OCI-LY1 (cell line): ENCODE measurements around the gene LCE2A.
A peak's percentile ranks its signal among the peaks of the same experiment; 100 is the strongest.

Experiments used
- H2AFZ ChIP-seq: fragments of 200-600 bp; sonication (generic), shearing (Covaris generic); 2 replicates; pipeline ENCODE4 v1.6.0; 2014; ENCODE audit warnings: antibody characterized with exemption, mild to moderate bottlenecking, low read length
- H3F3A ChIP-seq: fragments of 200-600 bp; sonication (generic), shearing (Covaris generic); 2 replicates; pipeline ENCODE4 v1.6.0; 2014; ENCODE audit warnings: mild to moderate bottlenecking, antibody characterized with exemption, low read length, moderate library complexity; ENCODE audit not compliant: insufficient read depth
- H3K27ac ChIP-seq: fragments of 200-600 bp; sonication (generic); 2 replicates; pipeline ENCODE4 v1.5.1; 2014; ENCODE audit warnings: low read length, mixed run types, mild to moderate bottlenecking, low read depth; ENCODE audit not compliant: poor library complexity, severe bottlenecking
- H3K27me3 ChIP-seq: fragments of 200-600 bp; sonication (generic); 2 replicates; pipeline ENCODE4 v1.6.0; 2014; ENCODE audit warnings: antibody characterized with exemption, mild to moderate bottlenecking, low read length, moderate library complexity; ENCODE audit not compliant: insufficient read depth
- H3K36me3 ChIP-seq: fragments of 200-600 bp; sonication (generic); 2 replicates; pipeline ENCODE4 v1.6.1; 2014; ENCODE audit warnings: mild to moderate bottlenecking, antibody characterized with exemption, low read length, moderate library complexity, mixed read lengths; ENCODE audit not compliant: insufficient read depth
- H3K4me1 ChIP-seq: fragments of 200-600 bp; sonication (generic); 2 replicates; pipeline ENCODE4 v1.5.1; 2014; ENCODE audit warnings: mild to moderate bottlenecking, low read length, moderate library complexity; ENCODE audit not compliant: insufficient read depth, severe bottlenecking
- H3K4me2 ChIP-seq: fragments of 200-600 bp; sonication (generic), shearing (Covaris generic); 2 replicates; pipeline ENCODE4 v1.6.1; 2014; ENCODE audit warnings: low read length
- H3K4me3 ChIP-seq: fragments of 200-600 bp; sonication (generic); 2 replicates; pipeline ENCODE4 v1.5.1; 2014; ENCODE audit warnings: low read length, low read depth, mild to moderate bottlenecking, mixed read lengths; ENCODE audit not compliant: poor library complexity, severe bottlenecking
- H3K79me2 ChIP-seq: fragments of 200-600 bp; shearing (Covaris generic); 2 replicates; pipeline ENCODE4 v1.6.1; 2016; ENCODE audit warnings: mixed run types, low read length, mixed read lengths; ENCODE audit not compliant: insufficient read depth
- H3K9ac ChIP-seq: fragments of 200-600 bp; sonication (generic), shearing (Covaris generic); 2 replicates; pipeline ENCODE4 v1.6.1; 2014; ENCODE audit warnings: mild to moderate bottlenecking, low read length, mixed read lengths
- H3K9me2 ChIP-seq: fragments of 200-600 bp; sonication (generic), shearing (Covaris generic); 2 replicates; pipeline ENCODE4 v1.6.1; 2014; ENCODE audit warnings: low read depth, mild to moderate bottlenecking, low read length, mixed read lengths
- H3K9me3 ChIP-seq: fragments of 200-600 bp; shearing (Covaris generic); 2 replicates; pipeline ENCODE4 v1.6.1; 2014; ENCODE audit warnings: low read length, mixed read lengths
- H4K20me1 ChIP-seq: fragments of 200-600 bp; sonication (generic), shearing (Covaris generic); 2 replicates; pipeline ENCODE4 v1.6.0; 2016; ENCODE audit warnings: mild to moderate bottlenecking, low read length; ENCODE audit not compliant: insufficient read depth
- CTCF ChIP-seq: fragments of 200-600 bp; sonication (generic), shearing (Covaris generic); IDR thresholded peaks from 2 replicates; pipeline ENCODE4 v1.5.1; 2017; ENCODE audit warnings: mild to moderate bottlenecking, antibody characterized with exemption, low read length, moderate library complexity, mixed read lengths
- EZH2 ChIP-seq: fragments of 200-600 bp; sonication (generic), shearing (Covaris generic); IDR thresholded peaks from 2 replicates; pipeline ENCODE4 v1.8.0; 2017; ENCODE audit warnings: borderline replicate concordance, mixed run types, mild to moderate bottlenecking, antibody characterized with exemption, low read length, moderate library complexity, mixed read lengths

LCE2A gene

GRCh38 chr1:152728986-152729385 is 30.8 kb downstream of the LCE2A start:
- Histone ChIP-seq H3K27me3 (no peaks in the 10 kb centered on the region), H3F3A (no peaks in the 10 kb centered on the region), H3K36me3 (no peaks in the 10 kb centered on the region), H3K9me3 (no peaks in the 10 kb centered on the region), H3K9ac (no peak overlapping the region), H4K20me1 (no peaks in the 10 kb centered on the region), H3K27ac (no peak overlapping the region), H3K4me2 (no peak overlapping the region), H3K4me1 (no peaks in the 10 kb centered on the region), H3K79me2 (no peaks in the 10 kb centered on the region), H3K4me3 (no peak overlapping the region), H3K9me2 (no peaks in the 10 kb centered on the region), H2AFZ (no peak overlapping the region)
- no peak for TF ChIP-seq EZH2
- TF ChIP-seq CTCF, result no peak

GRCh38 chr1:152735648-152736047 is 37.5 kb downstream of the LCE2A start:
- Histone ChIP-seq H3K27me3 (no peaks in the 10 kb centered on the region), H3K9ac (no peak overlapping the region), H3K4me1 (no peaks in the 10 kb centered on the region), H3F3A (no peaks in the 10 kb centered on the region), H3K79me2 (no peaks in the 10 kb centered on the region), H3K4me2 (no peak overlapping the region), H3K9me2 (no peaks in the 10 kb centered on the region), H3K27ac (no peak overlapping the region), H3K36me3 (no peaks in the 10 kb centered on the region), H2AFZ (no peak overlapping the region), H3K4me3 (no peak overlapping the region), H4K20me1 (no peaks in the 10 kb centered on the region), H3K9me3 (no peaks in the 10 kb centered on the region)
- TF ChIP-seq EZH2, result no peak
- TF ChIP-seq CTCF, result peak; percentile 47

- H3K27ac ChIP-seq, result no peak overlapping the region
- H3K4me3 ChIP-seq, result no peak overlapping the region
- H3K79me2 ChIP-seq, result no peaks in the 10 kb centered on the region
- H3F3A ChIP-seq, result no peaks in the 10 kb centered on the region
- no peaks in the 10 kb centered on the region for H3K36me3 ChIP-seq
- H3K27me3 ChIP-seq, result no peaks in the 10 kb centered on the region
- H3K9me2 ChIP-seq, result no peaks in the 10 kb centered on the region
- no peak overlapping the region for H3K4me2 ChIP-seq
- H3K9me3 ChIP-seq, result no peaks in the 10 kb centered on the region
- H4K20me1 ChIP-seq, result no peaks in the 10 kb centered on the region
- H2AFZ ChIP-seq, result no peak overlapping the region
- TF ChIP-seq CTCF (no peak), EZH2 (no peak)
- H3K4me1 ChIP-seq, result no peaks in the 10 kb centered on the region
- H3K9ac ChIP-seq, result no peak overlapping the region
Measured at GRCh38 chr1:152737997-152738396, 39.9 kb downstream of the LCE2A start.
